K562 (cell line): Measurements from ENCODE around the gene ZNF275. TPM values are rescaled to one million over a fixed set of nuclear protein-coding genes. Genes with fewer than 3 reads are reported as not detected.
A peak's percentile ranks its signal among the peaks of the same experiment; 100 is the strongest.

Source experiments
- ADNP ChIP-seq: fragments of 200-800 bp; sonication (Bioruptor generic); IDR thresholded peaks from 2 replicates; pipeline ENCODE4 v1.6.1; 2016; ENCODE audit warnings: missing genetic modification characterization, missing compliant biosample characterization
- ATF4 ChIP-seq: fragments of 450-650 bp; formaldehyde crosslinking; IDR thresholded peaks from 2 replicates; pipeline ENCODE4 v1.4.0; 2022; ENCODE audit warnings: mild to moderate bottlenecking, moderate library complexity
- COPS2 ChIP-seq: fragments of 450-650 bp; conservative IDR thresholded peaks from 2 replicates; pipeline ENCODE4 v1.6.1; 2016; ENCODE audit warnings: mild to moderate bottlenecking, moderate library complexity
- DACH1 ChIP-seq: fragments of 450-650 bp; IDR thresholded peaks from 2 replicates; pipeline ENCODE4 v1.6.1; 2018; ENCODE audit not compliant: partially characterized antibody
- ELF1 ChIP-seq: fragments of 200-800 bp; sonication (Bioruptor generic); IDR thresholded peaks from 2 replicates; pipeline ENCODE4 v1.6.1; 2016; ENCODE audit warnings: missing genetic modification characterization, missing compliant biosample characterization
- HDAC3 ChIP-seq: fragments of 450-650 bp; IDR thresholded peaks from 2 replicates; pipeline ENCODE4 v1.6.1; 2018; ENCODE audit warnings: borderline replicate concordance, mild to moderate bottlenecking, moderate library complexity; ENCODE audit not compliant: partially characterized antibody
- HOXB6 ChIP-seq: fragments of 250-450 bp; sonication (Bioruptor Pico); IDR thresholded peaks from 2 replicates; pipeline ENCODE4 v1.5.1; 2022; ENCODE audit warnings: mild to moderate bottlenecking, borderline replicate concordance
- L3MBTL2 ChIP-seq: fragments of 450-650 bp; IDR thresholded peaks from 2 replicates; pipeline ENCODE4 v1.6.1; 2016; ENCODE audit warnings: mild to moderate bottlenecking, moderate library complexity
- MAX ChIP-seq: sonication (generic); formaldehyde crosslinking; IDR thresholded peaks from 2 replicates; pipeline ENCODE4 v1.9.0; 2022; ENCODE audit warnings: mild to moderate bottlenecking, missing genetic modification reagents
- MTA1 ChIP-seq: fragments of 450-650 bp; IDR thresholded peaks from 2 replicates; pipeline ENCODE4 v1.6.1; 2017; ENCODE audit warnings: borderline replicate concordance
- RBM22 ChIP-seq: fragments of 200-400 bp; formaldehyde crosslinking; IDR thresholded peaks from 2 replicates; pipeline ENCODE4 v1.6.1; 2018; ENCODE audit warnings: low read length, low read depth; ENCODE audit not compliant: poor library complexity, severe bottlenecking
- SAP30 ChIP-seq: fragments of 200-600 bp; sonication (generic); IDR thresholded peaks from 2 replicates; pipeline ENCODE4 v1.6.1; 2012; ENCODE audit warnings: borderline replicate concordance, low read depth, mild to moderate bottlenecking, moderate library complexity, low read length, control low read depth, inconsistent platforms; ENCODE audit not compliant: insufficient read depth, poor library complexity, severe bottlenecking
- SNIP1 ChIP-seq: fragments of 450-650 bp; IDR thresholded peaks from 2 replicates; pipeline ENCODE4 v1.7.1; 2017; ENCODE audit warnings: low read depth, mild to moderate bottlenecking
- SPI1 ChIP-seq: IDR thresholded peaks from 2 replicates; pipeline ENCODE4 v1.6.1; 2011; ENCODE audit warnings: low read depth, low read length, control low read depth, borderline replicate concordance
- TCF7L2 ChIP-seq: fragments of 150-350 bp; IDR thresholded peaks from 2 replicates; pipeline ENCODE4 v1.6.1; 2016; ENCODE audit warnings: low read depth, mild to moderate bottlenecking, low read length, moderate library complexity
- ZFP30 ChIP-seq: fragments of 250-450 bp; sonication (Bioruptor Pico); IDR thresholded peaks from 2 replicates; pipeline ENCODE4 v1.8.0; 2022; ENCODE audit warnings: moderate library complexity, mild to moderate bottlenecking, inconsistent platforms, borderline replicate concordance
- ZNF174 ChIP-seq: fragments of 250-450 bp; sonication (Bioruptor Pico); IDR thresholded peaks from 2 replicates; pipeline ENCODE4 v1.4.0; 2020; ENCODE audit warnings: mild to moderate bottlenecking
- ZNF224 ChIP-seq: sonication (generic); formaldehyde crosslinking; IDR thresholded peaks from 2 replicates; pipeline ENCODE4 v1.8.0; 2022; ENCODE audit warnings: mild to moderate bottlenecking, missing genetic modification reagents
- ZNF57 ChIP-seq: fragments of 450-650 bp; formaldehyde crosslinking; IDR thresholded peaks from 2 replicates; pipeline ENCODE4 v1.4.0; 2020; ENCODE audit warnings: mild to moderate bottlenecking, moderate library complexity
- ZNF609 ChIP-seq: sonication (generic); formaldehyde crosslinking; IDR thresholded peaks from 2 replicates; pipeline ENCODE4 v1.8.1; 2023; ENCODE audit warnings: missing genetic modification reagents, mild to moderate bottlenecking, borderline replicate concordance
- polyA plus RNA-seq, 8 experiments: library from polyadenylated mRNA; depleted of rRNA in 4 of 8; stranded (reverse) in 5 of 8; unstranded in 3 of 8; fragments of >200 nt; fragmentation: Nextera tagmentation in 2 of 8; fragmentation: Illumina TruSeq in 1 of 8; extraction: Ambion mirVana in 2 of 8; extraction: Trizol in 1 of 8; gene quantifications; 2 replicates each; pipeline versions ENCODE4 v1.2.1 to v1.2.3, GENCODE V29; 2011 to 2014; ENCODE audit warnings: inconsistent platforms in 1 of 8, missing spikeins in 1 of 8
- total RNA-seq, 7 experiments: library from RNA; depleted of rRNA in 6 of 7; stranded (reverse); fragments of >200 nt in 6 of 7; fragmentation: Illumina TruSeq in 2 of 7; extraction: Trizol in 2 of 7; gene quantifications; 2 replicates each; pipeline versions ENCODE4 v1.2.1 to v1.2.3, GENCODE V29; 2011 to 2021; ENCODE audit warnings: low replicate concordance in 1 of 7
- TF ChIP-seq, protein P1 (sequence below): fragments of 250-450 bp; sonication (Bioruptor Pico); IDR thresholded peaks from 2 replicates; pipeline ENCODE4 v1.8.0; 2022; ENCODE audit warnings: moderate library complexity, mild to moderate bottlenecking, inconsistent platforms
- TF ChIP-seq, protein P2 (sequence below): fragments of 450-650 bp; IDR thresholded peaks from 2 replicates; pipeline ENCODE4 v1.6.1; 2017; ENCODE audit warnings: mild to moderate bottlenecking, moderate library complexity

ZNF275 gene
- total and polyA plus RNA-seq, 9 of the 15 experiments (the other 6 are each of a cell fraction or from before 2014, with no cell fraction given): 2.1 to 19.1 (median 12.0) TPM

DNA sequence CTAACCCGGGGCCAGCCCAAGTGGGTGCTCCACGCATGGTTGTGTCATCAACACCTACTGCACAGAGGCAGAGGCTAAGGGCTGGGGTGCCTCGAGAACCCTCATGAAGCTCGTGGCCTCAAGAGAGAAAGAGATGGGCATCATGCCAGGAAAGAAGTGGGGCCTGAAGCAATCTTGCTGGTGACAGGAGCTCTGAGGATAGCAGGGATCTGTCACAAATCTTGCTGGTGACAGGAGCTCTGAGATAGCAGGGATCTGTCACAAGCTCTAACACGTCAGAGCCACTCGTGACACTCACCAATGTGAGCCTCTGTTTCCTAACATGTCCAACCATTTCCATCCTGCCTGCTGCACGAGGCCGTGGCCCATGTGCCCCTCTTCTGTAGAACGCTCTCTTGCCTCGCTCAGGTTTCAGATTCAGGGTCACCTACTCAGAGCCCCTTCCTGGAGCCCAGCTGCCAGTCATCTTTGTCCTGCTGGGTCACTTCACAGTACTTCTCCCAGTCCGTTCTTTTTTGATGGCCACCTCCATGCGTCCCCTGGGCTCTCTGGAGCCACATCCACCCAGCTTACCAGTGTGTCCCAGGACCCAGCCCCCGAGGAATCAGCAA, 46.1 kb downstream of the ZNF275 start (continued):
- no peak for TF ChIP-seq TCF7L2
- no peak for TF ChIP-seq ZFP30 (CRISPR knock-in tag)
- no peak for TF ChIP-seq ZNF224 (CRISPR knock-in tag)
- TF ChIP-seq SAP30: no peak
- TF ChIP-seq, protein P1, sequence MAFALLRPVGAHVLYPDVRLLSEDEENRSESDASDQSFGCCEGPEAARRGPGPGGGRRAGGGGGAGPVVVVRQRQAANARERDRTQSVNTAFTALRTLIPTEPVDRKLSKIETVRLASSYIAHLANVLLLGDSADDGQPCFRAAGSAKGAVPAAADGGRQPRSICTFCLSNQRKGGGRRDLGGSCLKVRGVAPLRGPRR (CRISPR knock-in tag): no peak
- no peak for TF ChIP-seq MAX (CRISPR knock-in tag)
- TF ChIP-seq L3MBTL2: peak; percentile 93
- TF ChIP-seq HOXB6: no peak
- TF ChIP-seq, protein P2, sequence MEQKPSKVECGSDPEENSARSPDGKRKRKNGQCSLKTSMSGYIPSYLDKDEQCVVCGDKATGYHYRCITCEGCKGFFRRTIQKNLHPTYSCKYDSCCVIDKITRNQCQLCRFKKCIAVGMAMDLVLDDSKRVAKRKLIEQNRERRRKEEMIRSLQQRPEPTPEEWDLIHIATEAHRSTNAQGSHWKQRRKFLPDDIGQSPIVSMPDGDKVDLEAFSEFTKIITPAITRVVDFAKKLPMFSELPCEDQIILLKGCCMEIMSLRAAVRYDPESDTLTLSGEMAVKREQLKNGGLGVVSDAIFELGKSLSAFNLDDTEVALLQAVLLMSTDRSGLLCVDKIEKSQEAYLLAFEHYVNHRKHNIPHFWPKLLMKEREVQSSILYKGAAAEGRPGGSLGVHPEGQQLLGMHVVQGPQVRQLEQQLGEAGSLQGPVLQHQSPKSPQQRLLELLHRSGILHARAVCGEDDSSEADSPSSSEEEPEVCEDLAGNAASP: no peak
- TF ChIP-seq ATF4 (CRISPR knock-in tag): no peak
- TF ChIP-seq RBM22: no peak
- no peak for TF ChIP-seq ZNF174 (CRISPR knock-in tag)
- TF ChIP-seq ELF1 (tag): no peak
- no peak for TF ChIP-seq SPI1
- no peak for TF ChIP-seq DACH1
- TF ChIP-seq MTA1: no peak
- TF ChIP-seq ZNF609 (CRISPR knock-in tag): no peak
- no peak for TF ChIP-seq COPS2
- TF ChIP-seq HDAC3: no peak
- TF ChIP-seq ADNP (tag): no peak
- no peak for TF ChIP-seq SNIP1
- no peak for TF ChIP-seq ZNF57
